GM23338 (cell line): Measurements from ENCODE around the gene SVIL.

Experiments used
- CREB1 ChIP-seq: fragments of 250-450 bp; sonication (Bioruptor Pico); IDR thresholded peaks from 2 replicates; pipeline ENCODE4 v1.5.0; 2020; ENCODE audit warnings: low read depth, mild to moderate bottlenecking, moderate library complexity
- ETS1 ChIP-seq: IDR thresholded peaks from 2 replicates; pipeline ENCODE4 v1.6.1; 2016; ENCODE audit warnings: antibody characterized with exemption
- EZH2 ChIP-seq: fragments of 200-600 bp; sonication (generic); IDR thresholded peaks from one replicate; pipeline ENCODE4 v1.8.0; 2017; ENCODE audit warnings: antibody characterized with exemption, mild to moderate bottlenecking, low read depth; ENCODE audit not compliant: unreplicated experiment
- EZH2phosphoT487 ChIP-seq: fragments of 200-600 bp; sonication (generic); IDR thresholded peaks from one replicate; pipeline ENCODE4 v1.8.1; 2018; ENCODE audit warnings: antibody characterized with exemption; ENCODE audit not compliant: unreplicated experiment
- JUNB ChIP-seq: IDR thresholded peaks from one replicate; pipeline ENCODE4 v1.6.1; 2016; ENCODE audit warnings: antibody characterized with exemption; ENCODE audit not compliant: unreplicated experiment
- NANOG ChIP-seq: IDR thresholded peaks from 2 replicates; pipeline ENCODE4 v1.6.1; 2016; ENCODE audit warnings: antibody characterized with exemption, borderline replicate concordance
- POLR2AphosphoS5 ChIP-seq: IDR thresholded peaks from 2 replicates; pipeline ENCODE4 v1.6.1; 2016; ENCODE audit warnings: antibody characterized with exemption, low read depth
- REST ChIP-seq: IDR thresholded peaks from one replicate; pipeline ENCODE4 v1.6.1; 2018; ENCODE audit warnings: antibody characterized with exemption; ENCODE audit not compliant: unreplicated experiment
- STAT1 ChIP-seq: IDR thresholded peaks from one replicate; pipeline ENCODE4 v1.6.1; 2016; ENCODE audit warnings: antibody characterized with exemption; ENCODE audit not compliant: unreplicated experiment
- ZNF114 ChIP-seq: fragments of 250-450 bp; sonication (Bioruptor Pico); IDR thresholded peaks from 2 replicates; pipeline ENCODE4 v1.5.0; 2020; ENCODE audit warnings: mild to moderate bottlenecking, moderate library complexity
- ZNF331 ChIP-seq: fragments of 250-450 bp; sonication (Bioruptor Pico); IDR thresholded peaks from 2 replicates; pipeline ENCODE4 v1.5.0; 2020; ENCODE audit warnings: low read depth, mild to moderate bottlenecking, moderate library complexity
- TF ChIP-seq, protein P1 (sequence below), 2 experiments: fragments of 200-600 bp in 1 of 2; sonication (generic) in 1 of 2; conservative IDR thresholded peaks; 2 replicates each; pipeline versions ENCODE4 v1.5.1 to v1.6.1; 2016 to 2017; ENCODE audit warnings: antibody characterized with exemption in 2 of 2, low read depth in 2 of 2, mild to moderate bottlenecking in 2 of 2, moderate library complexity in 1 of 2
- TF ChIP-seq, protein P2 (sequence below): fragments of 250-450 bp; sonication (Bioruptor Pico); IDR thresholded peaks from 2 replicates; pipeline ENCODE4 v1.5.0; 2020; ENCODE audit warnings: mild to moderate bottlenecking, moderate library complexity

GRCh38 chr10:29543715-29544114, 91.1 kb downstream of the SVIL start:
- TF ChIP-seq POLR2AphosphoS5 = no peak
- TF ChIP-seq, protein P1, sequence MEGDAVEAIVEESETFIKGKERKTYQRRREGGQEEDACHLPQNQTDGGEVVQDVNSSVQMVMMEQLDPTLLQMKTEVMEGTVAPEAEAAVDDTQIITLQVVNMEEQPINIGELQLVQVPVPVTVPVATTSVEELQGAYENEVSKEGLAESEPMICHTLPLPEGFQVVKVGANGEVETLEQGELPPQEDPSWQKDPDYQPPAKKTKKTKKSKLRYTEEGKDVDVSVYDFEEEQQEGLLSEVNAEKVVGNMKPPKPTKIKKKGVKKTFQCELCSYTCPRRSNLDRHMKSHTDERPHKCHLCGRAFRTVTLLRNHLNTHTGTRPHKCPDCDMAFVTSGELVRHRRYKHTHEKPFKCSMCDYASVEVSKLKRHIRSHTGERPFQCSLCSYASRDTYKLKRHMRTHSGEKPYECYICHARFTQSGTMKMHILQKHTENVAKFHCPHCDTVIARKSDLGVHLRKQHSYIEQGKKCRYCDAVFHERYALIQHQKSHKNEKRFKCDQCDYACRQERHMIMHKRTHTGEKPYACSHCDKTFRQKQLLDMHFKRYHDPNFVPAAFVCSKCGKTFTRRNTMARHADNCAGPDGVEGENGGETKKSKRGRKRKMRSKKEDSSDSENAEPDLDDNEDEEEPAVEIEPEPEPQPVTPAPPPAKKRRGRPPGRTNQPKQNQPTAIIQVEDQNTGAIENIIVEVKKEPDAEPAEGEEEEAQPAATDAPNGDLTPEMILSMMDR (conservative IDR thresholded peaks at IDR 0.05; ENCODE audit: low read depth in 2 of 2) = no peak
- TF ChIP-seq, protein P2, sequence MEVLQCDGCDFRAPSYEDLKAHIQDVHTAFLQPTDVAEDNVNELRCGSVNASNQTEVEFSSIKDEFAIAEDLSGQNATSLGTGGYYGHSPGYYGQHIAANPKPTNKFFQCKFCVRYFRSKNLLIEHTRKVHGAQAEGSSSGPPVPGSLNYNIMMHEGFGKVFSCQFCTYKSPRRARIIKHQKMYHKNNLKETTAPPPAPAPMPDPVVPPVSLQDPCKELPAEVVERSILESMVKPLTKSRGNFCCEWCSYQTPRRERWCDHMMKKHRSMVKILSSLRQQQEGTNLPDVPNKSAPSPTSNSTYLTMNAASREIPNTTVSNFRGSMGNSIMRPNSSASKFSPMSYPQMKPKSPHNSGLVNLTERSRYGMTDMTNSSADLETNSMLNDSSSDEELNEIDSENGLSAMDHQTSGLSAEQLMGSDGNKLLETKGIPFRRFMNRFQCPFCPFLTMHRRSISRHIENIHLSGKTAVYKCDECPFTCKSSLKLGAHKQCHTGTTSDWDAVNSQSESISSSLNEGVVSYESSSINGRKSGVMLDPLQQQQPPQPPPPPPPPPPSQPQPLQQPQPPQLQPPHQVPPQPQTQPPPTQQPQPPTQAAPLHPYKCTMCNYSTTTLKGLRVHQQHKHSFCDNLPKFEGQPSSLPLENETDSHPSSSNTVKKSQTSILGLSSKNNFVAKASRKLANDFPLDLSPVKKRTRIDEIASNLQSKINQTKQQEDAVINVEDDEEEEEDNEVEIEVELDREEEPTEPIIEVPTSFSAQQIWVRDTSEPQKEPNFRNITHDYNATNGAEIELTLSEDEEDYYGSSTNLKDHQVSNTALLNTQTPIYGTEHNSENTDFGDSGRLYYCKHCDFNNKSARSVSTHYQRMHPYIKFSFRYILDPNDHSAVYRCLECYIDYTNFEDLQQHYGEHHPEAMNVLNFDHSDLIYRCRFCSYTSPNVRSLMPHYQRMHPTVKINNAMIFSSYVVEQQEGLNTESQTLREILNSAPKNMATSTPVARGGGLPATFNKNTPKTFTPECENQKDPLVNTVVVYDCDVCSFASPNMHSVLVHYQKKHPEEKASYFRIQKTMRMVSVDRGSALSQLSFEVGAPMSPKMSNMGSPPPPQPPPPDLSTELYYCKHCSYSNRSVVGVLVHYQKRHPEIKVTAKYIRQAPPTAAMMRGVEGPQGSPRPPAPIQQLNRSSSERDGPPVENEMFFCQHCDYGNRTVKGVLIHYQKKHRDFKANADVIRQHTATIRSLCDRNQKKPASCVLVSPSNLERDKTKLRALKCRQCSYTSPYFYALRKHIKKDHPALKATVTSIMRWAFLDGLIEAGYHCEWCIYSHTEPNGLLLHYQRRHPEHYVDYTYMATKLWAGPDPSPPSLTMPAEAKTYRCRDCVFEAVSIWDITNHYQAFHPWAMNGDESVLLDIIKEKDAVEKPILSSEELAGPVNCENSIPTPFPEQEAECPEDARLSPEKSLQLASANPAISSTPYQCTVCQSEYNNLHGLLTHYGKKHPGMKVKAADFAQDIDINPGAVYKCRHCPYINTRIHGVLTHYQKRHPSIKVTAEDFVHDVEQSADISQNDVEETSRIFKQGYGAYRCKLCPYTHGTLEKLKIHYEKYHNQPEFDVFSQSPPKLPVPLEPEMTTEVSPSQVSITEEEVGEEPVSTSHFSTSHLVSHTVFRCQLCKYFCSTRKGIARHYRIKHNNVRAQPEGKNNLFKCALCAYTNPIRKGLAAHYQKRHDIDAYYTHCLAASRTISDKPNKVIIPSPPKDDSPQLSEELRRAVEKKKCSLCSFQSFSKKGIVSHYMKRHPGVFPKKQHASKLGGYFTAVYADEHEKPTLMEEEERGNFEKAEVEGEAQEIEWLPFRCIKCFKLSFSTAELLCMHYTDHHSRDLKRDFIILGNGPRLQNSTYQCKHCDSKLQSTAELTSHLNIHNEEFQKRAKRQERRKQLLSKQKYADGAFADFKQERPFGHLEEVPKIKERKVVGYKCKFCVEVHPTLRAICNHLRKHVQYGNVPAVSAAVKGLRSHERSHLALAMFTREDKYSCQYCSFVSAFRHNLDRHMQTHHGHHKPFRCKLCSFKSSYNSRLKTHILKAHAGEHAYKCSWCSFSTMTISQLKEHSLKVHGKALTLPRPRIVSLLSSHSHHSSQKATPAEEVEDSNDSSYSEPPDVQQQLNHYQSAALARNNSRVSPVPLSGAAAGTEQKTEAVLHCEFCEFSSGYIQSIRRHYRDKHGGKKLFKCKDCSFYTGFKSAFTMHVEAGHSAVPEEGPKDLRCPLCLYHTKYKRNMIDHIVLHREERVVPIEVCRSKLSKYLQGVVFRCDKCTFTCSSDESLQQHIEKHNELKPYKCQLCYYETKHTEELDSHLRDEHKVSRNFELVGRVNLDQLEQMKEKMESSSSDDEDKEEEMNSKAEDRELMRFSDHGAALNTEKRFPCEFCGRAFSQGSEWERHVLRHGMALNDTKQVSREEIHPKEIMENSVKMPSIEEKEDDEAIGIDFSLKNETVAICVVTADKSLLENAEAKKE (CRISPR knock-in tag) = no peak
- no peak for TF ChIP-seq EZH2phosphoT487
- no peak for TF ChIP-seq JUNB
- TF ChIP-seq REST = no peak
- no peak for TF ChIP-seq CREB1 (CRISPR knock-in tag)
- no peak for TF ChIP-seq EZH2
- no peak for TF ChIP-seq STAT1
- no peak for TF ChIP-seq ZNF331
- TF ChIP-seq ETS1 = no peak
- no peak for TF ChIP-seq NANOG
- TF ChIP-seq ZNF114 (CRISPR knock-in tag) = no peak
